HepG2 (cell line): Measurements from ENCODE around the gene USP1. TPM values are rescaled to one million over a fixed set of nuclear protein-coding genes. Genes with fewer than 3 reads are reported as not detected.

Source experiments
- ATAC-seq: fragments of 200-7000 bp; cut with Tn5 transposase; 3 replicates; pipeline ENCODE4 v1.9.1; 2020; ENCODE audit warnings: mild to moderate bottlenecking, moderate library complexity
- BruUV-seq: library from RNA; stranded (reverse); fragments of 400-500 nt; replicated peaks from 2 replicates; lab custom pipeline; 2021; lab: Mats Ljungman, UMichigan
- CTCF ChIA-PET: fragments of 300-600 bp; formaldehyde crosslinking; extraction: SDS; loops from one replicate; lab custom pipeline; 2021; ENCODE audit warnings: low total read pairs, inconsistent platforms, low intra/inter-chr PET ratio; lab: Yijun Ruan, JAX
- POLR2A ChIA-PET: fragments of 350-600 bp; sonication (Branson Sonifier 250); formaldehyde crosslinking; loops from one replicate; lab custom pipeline; 2020; ENCODE audit warnings: antibody characterized with exemption, inconsistent platforms; lab: Yijun Ruan, JAX
- DNase-seq: peaks from one replicate; pipeline ENCODE4 v3.0.0-alpha.2; 2015; ENCODE audit warnings: low spot score
- FAIRE-seq: peaks from 3 replicates; lab custom pipeline; 2011; peaks lifted over from hg19 to GRCh38; lab: Jason Lieb, UNC
- H2AFZ ChIP-seq: one replicate; pipeline ENCODE4 v1.6.1; 2011; ENCODE audit warnings: low read length, inconsistent platforms
- H3K27ac ChIP-seq: fragments of 300-600 bp; 3 replicates; pipeline ENCODE4 v1.8.0; 2011; ENCODE audit warnings: mixed run types, mild to moderate bottlenecking, mixed read lengths, low read length, inconsistent platforms; ENCODE audit not compliant: insufficient read depth; ENCODE audit errors: extremely low read length
- H3K27me3 ChIP-seq, 2 experiments: fragments of 200-600 bp in 1 of 2; 2 replicates in 1 of 2; 3 replicates in 1 of 2; pipeline versions ENCODE4 v1.6.0 to v1.8.0; 2011; ENCODE audit warnings: low read length in 2 of 2, mild to moderate bottlenecking in 2 of 2, moderate library complexity in 2 of 2, inconsistent platforms in 1 of 2; ENCODE audit not compliant: insufficient read depth in 2 of 2, control insufficient read depth in 1 of 2
- H3K36me3 ChIP-seq, 2 experiments: fragments of 200-600 bp in 1 of 2; replicated peaks in 1 of 2; 2 replicates in 1 of 2; 3 replicates in 1 of 2; pipeline versions ENCODE4 v1.5.1 to v1.8.0; 2011; ENCODE audit warnings: low read length in 2 of 2, inconsistent platforms in 1 of 2; ENCODE audit not compliant: insufficient read depth in 2 of 2, control insufficient read depth in 1 of 2
- H3K4me1 ChIP-seq: 2 replicates; pipeline ENCODE4 v1.5.1; 2012; ENCODE audit warnings: low read length, inconsistent platforms; ENCODE audit not compliant: insufficient read depth
- H3K4me2 ChIP-seq: 2 replicates; pipeline ENCODE4 v1.6.0; 2011; ENCODE audit warnings: low read depth, low read length, inconsistent platforms
- H3K4me3 ChIP-seq, 3 experiments: fragments of 200-600 bp in 1 of 3; sonication (generic), shearing (Covaris generic) in 1 of 3; replicated peaks in 1 of 3; 2 replicates each; pipeline ENCODE4 v1.5.1; 2011 to 2016; ENCODE audit warnings: low read length in 3 of 3, inconsistent platforms in 2 of 3, low read depth in 2 of 3, mild to moderate bottlenecking in 2 of 3, control low read depth in 1 of 3, mixed read lengths in 1 of 3; ENCODE audit not compliant: insufficient read depth in 1 of 3
- H3K79me2 ChIP-seq: one replicate; pipeline ENCODE4 v1.6.1; 2011; ENCODE audit warnings: low read length, inconsistent platforms; ENCODE audit not compliant: insufficient read depth
- H3K9ac ChIP-seq: 2 replicates; pipeline ENCODE4 v1.6.0; 2011; ENCODE audit warnings: mild to moderate bottlenecking, low read depth, low read length, inconsistent platforms; ENCODE audit not compliant: insufficient read depth
- H3K9me3 ChIP-seq: 2 replicates; pipeline ENCODE4 v1.5.1; 2012; ENCODE audit warnings: mild to moderate bottlenecking, low read length
- H4K20me1 ChIP-seq: 2 replicates; pipeline ENCODE4 v1.6.0; 2011; ENCODE audit warnings: inconsistent platforms, mild to moderate bottlenecking, low read length, moderate library complexity; ENCODE audit not compliant: insufficient read depth
- ARNT ChIP-seq: fragments of 450-650 bp; IDR thresholded peaks from 2 replicates; pipeline ENCODE4 v1.6.1; 2017
- ARNTL ChIP-seq: sonication (generic); formaldehyde crosslinking; IDR thresholded peaks from 2 replicates; pipeline ENCODE4 v1.4.0; 2020; ENCODE audit warnings: mild to moderate bottlenecking, missing genetic modification reagents
- ASH2L ChIP-seq: fragments of 300-600, 200-600 bp; sonication (generic); IDR thresholded peaks from 2 replicates; pipeline ENCODE4 v1.7.0; 2017; ENCODE audit warnings: low read depth, mild to moderate bottlenecking, moderate library complexity, mixed read lengths, low read length; ENCODE audit not compliant: insufficient read length
- ATAD3A ChIP-seq: sonication (generic); formaldehyde crosslinking; IDR thresholded peaks from 2 replicates; pipeline ENCODE4 v1.4.0; 2020; ENCODE audit warnings: missing genetic modification reagents
- CENPBD1 ChIP-seq: sonication (generic); formaldehyde crosslinking; IDR thresholded peaks from 2 replicates; pipeline ENCODE4 v1.8.0; 2022; ENCODE audit warnings: missing genetic modification reagents, low read depth, mild to moderate bottlenecking, borderline replicate concordance
- FOSL2 ChIP-seq: sonication (generic); formaldehyde crosslinking; IDR thresholded peaks from 2 replicates; pipeline ENCODE4 v1.4.0; 2020; ENCODE audit warnings: missing genetic modification reagents
- MYC ChIP-seq: sonication (generic); formaldehyde crosslinking; IDR thresholded peaks from 2 replicates; pipeline ENCODE4 v1.9.0; 2021; ENCODE audit warnings: missing genetic modification reagents, borderline replicate concordance
- MYPOP ChIP-seq: sonication (generic); formaldehyde crosslinking; IDR thresholded peaks from 2 replicates; pipeline ENCODE4 v1.8.1; 2023; ENCODE audit warnings: mild to moderate bottlenecking, moderate library complexity, missing genetic modification reagents
- NR1H2 ChIP-seq: sonication (generic); formaldehyde crosslinking; IDR thresholded peaks from 2 replicates; pipeline ENCODE4 v1.8.1; 2022; ENCODE audit warnings: low read depth, missing genetic modification reagents, borderline replicate concordance
- RELA ChIP-seq: sonication (generic); formaldehyde crosslinking; IDR thresholded peaks from 2 replicates; pipeline ENCODE4 v1.4.0; 2020; ENCODE audit warnings: missing genetic modification reagents
- RXRB ChIP-seq: IDR thresholded peaks from 2 replicates; pipeline ENCODE4 v1.6.1; 2016; ENCODE audit warnings: borderline replicate concordance, missing genetic modification reagents, missing compliant biosample characterization
- TGIF2 ChIP-seq: IDR thresholded peaks from 2 replicates; pipeline ENCODE4 v1.6.1; 2016; ENCODE audit warnings: control low read depth, missing compliant biosample characterization
- TMF1 ChIP-seq: sonication (generic); formaldehyde crosslinking; IDR thresholded peaks from 2 replicates; pipeline ENCODE4 v1.8.1; 2022; ENCODE audit warnings: low read depth, missing genetic modification reagents
- ZFP36L1 ChIP-seq: sonication (generic); formaldehyde crosslinking; IDR thresholded peaks from 2 replicates; pipeline ENCODE4 v1.8.0; 2022; ENCODE audit warnings: mild to moderate bottlenecking, missing genetic modification reagents, moderate library complexity
- ZNF598 ChIP-seq: sonication (generic); formaldehyde crosslinking; IDR thresholded peaks from 2 replicates; pipeline ENCODE4 v1.5.1; 2020; ENCODE audit warnings: mild to moderate bottlenecking, missing genetic modification reagents, borderline replicate concordance
- ZNF749 ChIP-seq: sonication (generic); formaldehyde crosslinking; IDR thresholded peaks from 2 replicates; pipeline ENCODE4 v1.8.0; 2022; ENCODE audit warnings: mild to moderate bottlenecking, missing genetic modification reagents, moderate library complexity, borderline replicate concordance
- ZNF800 ChIP-seq: sonication (generic); formaldehyde crosslinking; IDR thresholded peaks from 2 replicates; pipeline ENCODE4 v1.4.0; 2020; ENCODE audit warnings: missing genetic modification reagents
- WGBS: methylation state at CpG from one replicate; pipeline ENCODE4 v1.1.6; 2017; ENCODE audit warnings: low lambda C conversion rate; 5-methylcytosine and 5-hydroxymethylcytosine counted together
- in situ Hi-C: cut with HindIII; loops from 2 replicates; pipeline ENCODE4 v1.10.0; 2017; ENCODE audit warnings: low pct_unique_long_range_greater_than_20kb; ENCODE audit not compliant: extremely low pct_ligation_motif_present
- intact Hi-C: fragments of 100-400 bp; cut with micrococcal nuclease; formaldehyde crosslinking; loops from one replicate; pipeline ENCODE4 v1.10.0; 2022; ENCODE audit not compliant: unreplicated experiment
- polyA plus RNA-seq, 8 experiments: library from polyadenylated mRNA; depleted of rRNA in 3 of 8; stranded (reverse) in 7 of 8; unstranded in 1 of 8; fragments of >200 nt; fragmentation: Illumina TruSeq in 4 of 8; extraction: Trizol in 4 of 8; gene quantifications; 2 replicates each; pipeline versions ENCODE4 v1.2.1 to v1.2.3, GENCODE V29; 2011 to 2016; ENCODE audit warnings: low read depth in 4 of 8, missing spikeins in 1 of 8, mixed read lengths in 1 of 8; ENCODE audit not compliant: insufficient read depth in 1 of 8
- total RNA-seq, 5 experiments: library from RNA; depleted of rRNA; stranded (reverse); fragments of >200 nt; fragmentation: Illumina TruSeq; extraction: Trizol; gene quantifications; 2 replicates each; pipeline ENCODE4 v1.2.3, GENCODE V29; 2016; ENCODE audit warnings: low read depth in 1 of 5

The USP1 gene
- total and polyA plus RNA-seq, 2 of the 13 experiments (the other 11 are each of a cell fraction or from before 2014, with no cell fraction given): 9.0 to 64.6 TPM

- DNase-seq: no peak
- Histone ChIP-seq H4K20me1 (no peaks in the 10 kb centered on the region), H3K4me2 (no peak overlapping the region), H3K79me2 (no peaks in the 10 kb centered on the region), H3K4me1 (peaks cover 73% of the 10 kb centered on the region), H2AFZ (no peak overlapping the region), H3K4me3 (no peak overlapping the region), H3K9me3 (no peaks in the 10 kb centered on the region), H3K27ac (no peak overlapping the region), H3K27me3 (no peaks in the 10 kb centered on the region), H3K9ac (no peak overlapping the region), H3K36me3 (no peaks in the 10 kb centered on the region)
- no peak for FAIRE-seq
- CTCF ChIA-PET: no interaction called here
- TF ChIP-seq ZNF749 (no peak), RXRB (no peak), ARNT (no peak), ARNTL (CRISPR knock-in tag) (no peak), NR1H2 (CRISPR knock-in tag) (no peak)
- intact Hi-C loops: no loop called here
- ATAC-seq: no peak
- no TSS peak for BruUV-seq
- in situ Hi-C loops: no loop called here
- POLR2A ChIA-PET: no interaction called here
- 87% methylated on average over 6 of the region's 6 CpGs for WGBS
Observed at GRCh38 chr1:62389531-62389930, 47.3 kb upstream of the USP1 start.

- no peak overlapping the region for H3K4me2 ChIP-seq
- TF ChIP-seq MYPOP (CRISPR knock-in tag): no peak
- TF ChIP-seq RELA: no peak
- TF ChIP-seq ASH2L: no peak
- TF ChIP-seq FOSL2: no peak
- no peak for TF ChIP-seq ZNF800 (CRISPR knock-in tag)
- TF ChIP-seq ZNF598: no peak
- no peak for TF ChIP-seq ATAD3A (CRISPR knock-in tag)
- TF ChIP-seq TMF1 (CRISPR knock-in tag): no peak
- TF ChIP-seq ZFP36L1 (CRISPR knock-in tag): no peak
- TF ChIP-seq MYC: no peak
- TF ChIP-seq CENPBD1 (CRISPR knock-in tag): no peak
- TF ChIP-seq TGIF2 (CRISPR knock-in tag): no peak
Observed at GRCh38 chr1:62390071-62390470, 46.8 kb upstream of the USP1 start.

More at GRCh38 chr1:62390071-62390470, 46.8 kb upstream of the USP1 start:
- intact Hi-C loops (no loop called here), in situ Hi-C loops (no loop called here)
- 94% methylated on average over 7 of the region's 7 CpGs for WGBS
- no peak for ATAC-seq
- H3K4me3 ChIP-seq: no peak overlapping the region
- H3K4me1 ChIP-seq: peaks cover 73% of the 10 kb centered on the region
- no TSS peak for BruUV-seq
- H3K27me3 ChIP-seq: no peaks in the 10 kb centered on the region
- no peak for DNase-seq
- H3K9ac ChIP-seq: no peak overlapping the region
- H4K20me1 ChIP-seq: no peaks in the 10 kb centered on the region
- FAIRE-seq: no peak
- POLR2A ChIA-PET: no interaction called here
- H2AFZ ChIP-seq: no peak overlapping the region
- H3K9me3 ChIP-seq: no peaks in the 10 kb centered on the region
- CTCF ChIA-PET: no interaction called here
- H3K36me3 ChIP-seq: no peaks in the 10 kb centered on the region
- H3K27ac ChIP-seq: no peak overlapping the region
- H3K79me2 ChIP-seq: no peaks in the 10 kb centered on the region
